DND-41 (cell line): ENCODE measurements around the gene HRH1.

Experiments
- ATAC-seq: fragments of 200-7000 bp; cut with Tn5 transposase; 3 replicates; pipeline ENCODE4 v1.9.1; 2021; ENCODE audit warnings: low read depth; ENCODE audit not compliant: insufficient read depth
- DNase-seq: peaks from one replicate; pipeline ENCODE4 v3.0.0-alpha.2; 2020
- H2AFZ ChIP-seq: 2 replicates; pipeline ENCODE4 v1.6.0; 2012; ENCODE audit warnings: low read depth, low read length
- H3K27ac ChIP-seq: 2 replicates; pipeline ENCODE4 v1.5.1; 2012; ENCODE audit warnings: low read length, inconsistent platforms
- H3K27me3 ChIP-seq: fragments of 200-600 bp; sonication (generic); 2 replicates; pipeline ENCODE4 v1.6.0; 2012; ENCODE audit warnings: low read length, mild to moderate bottlenecking, inconsistent platforms; ENCODE audit not compliant: insufficient read depth, poor library complexity
- H3K36me3 ChIP-seq: 2 replicates; pipeline ENCODE4 v1.5.1; 2012; ENCODE audit warnings: low read length, inconsistent platforms; ENCODE audit not compliant: insufficient read depth
- H3K4me1 ChIP-seq: 2 replicates; pipeline ENCODE4 v1.5.1; 2012; ENCODE audit warnings: mild to moderate bottlenecking, low read length; ENCODE audit not compliant: insufficient read depth
- H3K4me2 ChIP-seq: 2 replicates; pipeline ENCODE4 v1.6.0; 2012; ENCODE audit warnings: mild to moderate bottlenecking, moderate library complexity, low read length, inconsistent platforms; ENCODE audit not compliant: insufficient read depth
- H3K4me3 ChIP-seq, 2 experiments: fragments of 200-600 bp in 1 of 2; shearing (Covaris generic) in 1 of 2; 2 replicates each; pipeline ENCODE4 v1.5.1; 2012 to 2016; ENCODE audit warnings: inconsistent platforms in 2 of 2, low read length in 2 of 2, mild to moderate bottlenecking in 2 of 2, low read depth in 1 of 2, moderate library complexity in 1 of 2
- H3K79me2 ChIP-seq: 2 replicates; pipeline ENCODE4 v1.6.0; 2012; ENCODE audit warnings: low read length, inconsistent platforms; ENCODE audit not compliant: insufficient read depth
- H3K9ac ChIP-seq: 2 replicates; pipeline ENCODE4 v1.6.0; 2012; ENCODE audit warnings: low read depth, mild to moderate bottlenecking, inconsistent platforms, low read length, moderate library complexity
- H3K9me3 ChIP-seq: 2 replicates; pipeline ENCODE4 v1.5.1; 2012; ENCODE audit warnings: low read length, moderate library complexity, mild to moderate bottlenecking, inconsistent platforms; ENCODE audit not compliant: insufficient read depth, severe bottlenecking
- H4K20me1 ChIP-seq: 2 replicates; pipeline ENCODE4 v1.6.0; 2012; ENCODE audit warnings: low read length; ENCODE audit not compliant: insufficient read depth
- CTCF ChIP-seq: IDR thresholded peaks from 2 replicates; pipeline ENCODE4 v1.5.1; 2012; ENCODE audit warnings: borderline replicate concordance, low read length, moderate library complexity, mild to moderate bottlenecking; ENCODE audit not compliant: poor library complexity, severe bottlenecking; ENCODE audit errors: extremely low read depth
- EZH2 ChIP-seq: IDR thresholded peaks from 3 replicates; pipeline ENCODE4 v1.6.1; 2012; ENCODE audit warnings: borderline replicate concordance, low read depth, mild to moderate bottlenecking, moderate library complexity, low read length, inconsistent platforms; ENCODE audit not compliant: severe bottlenecking

Gene HRH1

GRCh38 chr3:11198495-11198894 lies 44.2 kb downstream of the HRH1 start:
- Histone ChIP-seq H3K27me3 (no peaks in the 10 kb centered on the region), H3K36me3 (no peaks in the 10 kb centered on the region), H3K79me2 (no peaks in the 10 kb centered on the region), H3K27ac (no peak overlapping the region), H3K4me2 (no peak overlapping the region), H2AFZ (no peak overlapping the region), H3K9me3 (no peaks in the 10 kb centered on the region), H3K9ac (no peak overlapping the region), H3K4me1 (no peaks in the 10 kb centered on the region), H3K4me3 (no peak overlapping the region), H4K20me1 (no peaks in the 10 kb centered on the region)
- ATAC-seq (no peak), DNase-seq (no peak)
- no peak for TF ChIP-seq EZH2
- TF ChIP-seq CTCF = no peak

GRCh38 chr3:11199902-11200845 lies 45.9 kb downstream of the HRH1 start:
- no peaks in the 10 kb centered on the region for H3K79me2 ChIP-seq
- no peak overlapping the region for H3K4me3 ChIP-seq
- TF ChIP-seq CTCF (no peak), EZH2 (no peak)
- H3K36me3 ChIP-seq = no peaks in the 10 kb centered on the region
- ATAC-seq (no peak), DNase-seq (no peak)
- H3K27me3 ChIP-seq = peaks cover 3% of the 10 kb centered on the region
- H3K9ac ChIP-seq = no peak overlapping the region
- no peak overlapping the region for H3K4me2 ChIP-seq
- no peak overlapping the region for H3K27ac ChIP-seq
- H2AFZ ChIP-seq = no peak overlapping the region
- no peaks in the 10 kb centered on the region for H3K9me3 ChIP-seq
- H3K4me1 ChIP-seq = no peaks in the 10 kb centered on the region
- no peaks in the 10 kb centered on the region for H4K20me1 ChIP-seq

GRCh38 chr3:11201251-11202019 lies 47.1 kb downstream of the HRH1 start:
- H3K4me2 ChIP-seq = no peak overlapping the region
- H4K20me1 ChIP-seq = no peaks in the 10 kb centered on the region
- no peak for ATAC-seq

More at GRCh38 chr3:11201251-11202019, 47.1 kb downstream of the HRH1 start:
- Histone ChIP-seq H3K27ac (no peak overlapping the region), H2AFZ (no peak overlapping the region), H3K9ac (no peak overlapping the region), H3K4me1 (no peaks in the 10 kb centered on the region), H3K4me3 (no peak overlapping the region), H3K27me3 (peaks cover 3% of the 10 kb centered on the region), H3K36me3 (no peaks in the 10 kb centered on the region), H3K79me2 (no peaks in the 10 kb centered on the region), H3K9me3 (no peaks in the 10 kb centered on the region)
- no peak for DNase-seq
- TF ChIP-seq CTCF = no peak
- TF ChIP-seq EZH2 = no peak
